HCT116 (cell line): ENCODE measurements around the gene ANKRD39. TPM values are rescaled to one million over a fixed set of nuclear protein-coding genes. Genes with fewer than 3 reads are reported as not detected.

ENCODE experiments used
- ATAC-seq: fragments of 200-7000 bp; cut with Tn5 transposase; 2 replicates; pipeline ENCODE4 v1.9.1; 2020; ENCODE audit warnings: mild to moderate bottlenecking, moderate library complexity
- BruUV-seq: library from RNA; stranded (reverse); fragments of 400-500 nt; replicated peaks from 2 replicates; lab custom pipeline; 2021; lab: Mats Ljungman, UMichigan
- CTCF ChIA-PET: fragments of 300-600 bp; sonication (Branson Sonifier 250); formaldehyde crosslinking; loops from one replicate; lab custom pipeline; 2021; ENCODE audit warnings: antibody characterized with exemption; lab: Charles Lee
- POLR2A ChIA-PET: fragments of 300-600, 350-600 bp; sonication (Branson Sonifier 250); formaldehyde crosslinking; loops from one replicate; lab custom pipeline; 2021; ENCODE audit warnings: antibody characterized with exemption; lab: Charles Lee
- RAD21 ChIA-PET, 2 experiments: fragments of 300-600 bp; sonication (Branson Sonifier 250); formaldehyde crosslinking; loops; one replicate each; lab custom pipeline; 2023; ENCODE audit warnings: low total read pairs in 2 of 2; ENCODE audit not compliant: uncharacterized antibody in 2 of 2, unreplicated experiment in 2 of 2, low non-redundant PET in 1 of 2; lab: Charles Lee
- DNase-seq: peaks from one replicate; pipeline ENCODE4 v3.0.0-alpha.2; 2010; ENCODE audit warnings: low read depth, low spot score
- H2AFZ ChIP-seq: fragments of 200-600 bp; shearing (Covaris generic), sonication (generic); 2 replicates; pipeline ENCODE4 v1.6.1; 2017; ENCODE audit warnings: low read depth, mixed run types, mixed read lengths, antibody characterized with exemption, low read length; ENCODE audit not compliant: poor library complexity, severe bottlenecking
- H3K27ac ChIP-seq: 2 replicates; pipeline ENCODE4 v1.5.1; 2012; ENCODE audit warnings: low read depth, low read length
- H3K27me3 ChIP-seq: fragments of 200-600 bp; sonication (generic); 2 replicates; pipeline ENCODE4 v1.6.1; 2016; ENCODE audit warnings: mixed run types, low read length, mixed read lengths; ENCODE audit not compliant: insufficient read depth
- H3K36me3 ChIP-seq, 2 experiments: fragments of 200-500 bp in 1 of 2; fragments of 200-600 bp in 1 of 2; sonication (Bioruptor generic) in 1 of 2; sonication (generic) in 1 of 2; 2 replicates each; pipeline versions ENCODE4 v1.5.1 to v1.6.1; 2014 to 2016; ENCODE audit warnings: low read length in 2 of 2, inconsistent platforms in 1 of 2, mixed read lengths in 1 of 2, mixed run types in 1 of 2; ENCODE audit not compliant: insufficient read depth in 2 of 2, control insufficient read depth in 1 of 2
- H3K4me1 ChIP-seq, 2 experiments: fragments of 200-600 bp in 1 of 2; sonication (generic) in 1 of 2; 2 replicates each; pipeline versions ENCODE4 v1.5.1 to v1.6.1; 2012 to 2017; ENCODE audit warnings: low read length in 2 of 2, inconsistent platforms in 1 of 2, mild to moderate bottlenecking in 1 of 2, mixed read lengths in 1 of 2, mixed run types in 1 of 2, moderate library complexity in 1 of 2; ENCODE audit not compliant: insufficient read depth in 2 of 2, control insufficient read depth in 1 of 2
- H3K4me2 ChIP-seq: fragments of 200-600 bp; sonication (generic); 2 replicates; pipeline ENCODE4 v1.6.1; 2017; ENCODE audit warnings: mixed run types, low read length, mixed read lengths
- H3K4me3 ChIP-seq, 2 experiments: fragments of 200-600 bp in 1 of 2; sonication (generic) in 1 of 2; replicated peaks in 1 of 2; 2 replicates each; pipeline ENCODE4 v1.5.1; 2011 to 2016; ENCODE audit warnings: low read length in 2 of 2, control low read depth in 1 of 2, low read depth in 1 of 2, mild to moderate bottlenecking in 1 of 2, mixed read lengths in 1 of 2, mixed run types in 1 of 2
- H3K79me2 ChIP-seq: fragments of 200-600 bp; sonication (generic); 2 replicates; pipeline ENCODE4 v1.6.1; 2017; ENCODE audit warnings: mild to moderate bottlenecking, mixed run types, low read length, moderate library complexity, mixed read lengths; ENCODE audit not compliant: insufficient read depth
- H3K9ac ChIP-seq: fragments of 200-600 bp; sonication (generic); 2 replicates; pipeline ENCODE4 v1.6.1; 2016; ENCODE audit warnings: low read length, mixed read lengths
- H3K9me2 ChIP-seq: fragments of 200-600 bp; sonication (generic), shearing (Covaris generic); 2 replicates; pipeline ENCODE4 v1.6.1; 2017; ENCODE audit warnings: mixed run types, mild to moderate bottlenecking, moderate library complexity; ENCODE audit not compliant: insufficient read depth
- H3K9me3 ChIP-seq, 2 experiments: fragments of 200-500 bp in 1 of 2; fragments of 200-600 bp in 1 of 2; sonication (Bioruptor generic) in 1 of 2; sonication (generic) in 1 of 2; 2 replicates each; pipeline ENCODE4 v1.6.1; 2014 to 2017; ENCODE audit warnings: low read length in 2 of 2, mixed read lengths in 2 of 2, inconsistent platforms in 1 of 2, low read depth in 1 of 2, mild to moderate bottlenecking in 1 of 2, mixed run types in 1 of 2, moderate library complexity in 1 of 2; ENCODE audit not compliant: control insufficient read depth in 1 of 2, insufficient read depth in 1 of 2
- H4K20me1 ChIP-seq: fragments of 200-600 bp; sonication (generic), shearing (Covaris generic); 2 replicates; pipeline ENCODE4 v1.6.1; 2017; ENCODE audit warnings: mixed run types, mild to moderate bottlenecking, moderate library complexity; ENCODE audit not compliant: insufficient read depth
- ATF3 ChIP-seq: IDR thresholded peaks from 2 replicates; pipeline ENCODE4 v1.6.1; 2012
- CBX3 ChIP-seq: IDR thresholded peaks from 2 replicates; pipeline ENCODE4 v1.6.1; 2012; ENCODE audit warnings: low read depth
- EGR1 ChIP-seq: IDR thresholded peaks from 2 replicates; pipeline ENCODE4 v1.6.1; 2012; ENCODE audit warnings: low read depth
- EZH2 ChIP-seq: fragments of 200-600 bp; sonication (generic); IDR thresholded peaks from 2 replicates; pipeline ENCODE4 v1.6.1; 2017; ENCODE audit warnings: antibody characterized with exemption, mixed run types
- FOSL1 ChIP-seq: IDR thresholded peaks from 2 replicates; pipeline ENCODE4 v1.6.1; 2012; ENCODE audit warnings: low read depth
- POLR2AphosphoS5 ChIP-seq: IDR thresholded peaks from 2 replicates; pipeline ENCODE4 v1.6.1; 2011; ENCODE audit warnings: mild to moderate bottlenecking, low read depth, low read length, moderate library complexity
- RAD21 ChIP-seq: IDR thresholded peaks from 2 replicates; pipeline ENCODE4 v1.6.1; 2012; ENCODE audit warnings: low read depth, mild to moderate bottlenecking
- TCF7L2 ChIP-seq: IDR thresholded peaks from 2 replicates; pipeline ENCODE4 v1.7.0; 2011; ENCODE audit warnings: borderline replicate concordance, inconsistent platforms; ENCODE audit not compliant: insufficient read depth, insufficient read length; ENCODE audit errors: extremely low read depth
- intact Hi-C: fragments of 100-400 bp; cut with micrococcal nuclease; formaldehyde crosslinking; loops from 2 replicates; pipeline ENCODE4 v1.10.0; 2022
- total RNA-seq: library from RNA; stranded (reverse); gene quantifications from one replicate; pipeline ENCODE4 v1.2.1, GENCODE V29; 2021; ENCODE audit not compliant: unreplicated experiment
- TF ChIP-seq, protein P1 (sequence below): IDR thresholded peaks from 2 replicates; pipeline ENCODE4 v1.6.1; 2011; ENCODE audit warnings: mild to moderate bottlenecking, low read length, moderate library complexity; ENCODE audit not compliant: insufficient replicate concordance; ENCODE audit errors: extremely low read depth

The ANKRD39 gene
- total RNA-seq, 1 experiment from 2014 or later = 24.2 TPM

- TF ChIP-seq EZH2 (no peak), CBX3 (no peak)
Observed at GRCh38 chr2:96877631-96878092, 19.8 kb upstream of the ANKRD39 start (continued).

- H3K27me3 ChIP-seq = no peaks in the 10 kb centered on the region
- no peaks in the 10 kb centered on the region for H3K9me3 ChIP-seq
- H4K20me1 ChIP-seq = no peaks in the 10 kb centered on the region
- RAD21 ChIA-PET = no interaction called here
- H2AFZ ChIP-seq = no peak overlapping the region
- TF ChIP-seq, protein P1, sequence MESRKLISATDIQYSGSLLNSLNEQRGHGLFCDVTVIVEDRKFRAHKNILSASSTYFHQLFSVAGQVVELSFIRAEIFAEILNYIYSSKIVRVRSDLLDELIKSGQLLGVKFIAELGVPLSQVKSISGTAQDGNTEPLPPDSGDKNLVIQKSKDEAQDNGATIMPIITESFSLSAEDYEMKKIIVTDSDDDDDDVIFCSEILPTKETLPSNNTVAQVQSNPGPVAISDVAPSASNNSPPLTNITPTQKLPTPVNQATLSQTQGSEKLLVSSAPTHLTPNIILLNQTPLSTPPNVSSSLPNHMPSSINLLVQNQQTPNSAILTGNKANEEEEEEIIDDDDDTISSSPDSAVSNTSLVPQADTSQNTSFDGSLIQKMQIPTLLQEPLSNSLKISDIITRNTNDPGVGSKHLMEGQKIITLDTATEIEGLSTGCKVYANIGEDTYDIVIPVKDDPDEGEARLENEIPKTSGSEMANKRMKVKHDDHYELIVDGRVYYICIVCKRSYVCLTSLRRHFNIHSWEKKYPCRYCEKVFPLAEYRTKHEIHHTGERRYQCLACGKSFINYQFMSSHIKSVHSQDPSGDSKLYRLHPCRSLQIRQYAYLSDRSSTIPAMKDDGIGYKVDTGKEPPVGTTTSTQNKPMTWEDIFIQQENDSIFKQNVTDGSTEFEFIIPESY = no peak
- TF ChIP-seq POLR2AphosphoS5 (no peak), EGR1 (no peak), ATF3 (no peak), RAD21 (no peak), FOSL1 (no peak), TCF7L2 (no peak), EZH2 (no peak)
- ATAC-seq = no peak
- no peaks in the 10 kb centered on the region for H3K9me2 ChIP-seq
- no peak overlapping the region for H3K9ac ChIP-seq
- H3K4me2 ChIP-seq = no peak overlapping the region
- no peaks in the 10 kb centered on the region for H3K79me2 ChIP-seq
- BruUV-seq = no TSS peak
- H3K4me1 ChIP-seq = peaks cover 15 to 34% of the 10 kb centered on the region in 2 experiments; a peak in 3 of 4 replicates
- intact Hi-C loops = no loop called here
- no peak for DNase-seq
- no peak overlapping the region for H3K27ac ChIP-seq
- no peaks in the 10 kb centered on the region for H3K36me3 ChIP-seq
- CTCF ChIA-PET = no interaction called here
- no peak overlapping the region for H3K4me3 ChIP-seq
- POLR2A ChIA-PET = no interaction called here
Observed at GRCh38 chr2:96877042-96877451, 19.2 kb upstream of the ANKRD39 start.
